ENCODE results near the gene ZNF8. TPM values are rescaled to one million over a fixed set of nuclear protein-coding genes. Genes with fewer than 3 reads are reported as not detected.
"Not testable (repeated sequence)": the region's sequence is repeated elsewhere in the genome, so short reads cannot be mapped to it uniquely, and the experiment has no call there.

Gene ZNF8
- total RNA-seq, 4 donors from 2014 or later = 3.0 to 12.8 (median 8.9) TPM

- intact Hi-C loops (cut with DNase I; ENCODE audit: low total_unique reads) = no loop called here
- WGBS, 2 donors = 76 to 77% methylated on average over 22 to 29 of the region's 30 CpGs
- DNase-seq (ENCODE audit: low spot score in 2 of 2) = no peak
- no peak overlapping the region for H3K4me3 ChIP-seq (ENCODE audit: low read depth, poor library complexity, severe bottlenecking)
- TF ChIP-seq, protein P1, sequence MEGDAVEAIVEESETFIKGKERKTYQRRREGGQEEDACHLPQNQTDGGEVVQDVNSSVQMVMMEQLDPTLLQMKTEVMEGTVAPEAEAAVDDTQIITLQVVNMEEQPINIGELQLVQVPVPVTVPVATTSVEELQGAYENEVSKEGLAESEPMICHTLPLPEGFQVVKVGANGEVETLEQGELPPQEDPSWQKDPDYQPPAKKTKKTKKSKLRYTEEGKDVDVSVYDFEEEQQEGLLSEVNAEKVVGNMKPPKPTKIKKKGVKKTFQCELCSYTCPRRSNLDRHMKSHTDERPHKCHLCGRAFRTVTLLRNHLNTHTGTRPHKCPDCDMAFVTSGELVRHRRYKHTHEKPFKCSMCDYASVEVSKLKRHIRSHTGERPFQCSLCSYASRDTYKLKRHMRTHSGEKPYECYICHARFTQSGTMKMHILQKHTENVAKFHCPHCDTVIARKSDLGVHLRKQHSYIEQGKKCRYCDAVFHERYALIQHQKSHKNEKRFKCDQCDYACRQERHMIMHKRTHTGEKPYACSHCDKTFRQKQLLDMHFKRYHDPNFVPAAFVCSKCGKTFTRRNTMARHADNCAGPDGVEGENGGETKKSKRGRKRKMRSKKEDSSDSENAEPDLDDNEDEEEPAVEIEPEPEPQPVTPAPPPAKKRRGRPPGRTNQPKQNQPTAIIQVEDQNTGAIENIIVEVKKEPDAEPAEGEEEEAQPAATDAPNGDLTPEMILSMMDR (IDR thresholded peaks at IDR 0.05) = no peak
- no peak for TF ChIP-seq POLR2A (IDR thresholded peaks at IDR 0.05)
Measured at GRCh38 chr19:58338825-58339558, 60.2 kb downstream of the ZNF8 start.

DNA sequence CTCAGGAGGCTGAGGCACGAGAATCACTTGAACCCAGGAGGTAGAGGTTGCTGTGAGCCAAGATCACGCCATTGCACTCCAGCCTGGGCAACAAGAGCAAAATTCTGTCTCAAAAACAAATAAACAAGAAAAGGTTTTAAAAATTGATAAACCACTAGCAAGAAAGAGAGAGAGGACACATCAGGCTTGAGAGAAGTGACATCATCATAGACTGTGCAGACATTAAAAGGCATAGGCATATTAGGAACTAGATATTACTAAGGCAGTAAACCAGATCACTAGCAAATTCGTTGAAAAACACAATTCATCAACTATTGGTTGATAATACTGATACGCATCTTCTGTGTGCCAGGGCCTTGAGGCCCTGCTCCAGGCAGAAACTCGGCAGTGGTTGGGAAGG is 66.8 kb downstream of the ZNF8 start:
- no peak for TF ChIP-seq POLR2A (IDR thresholded peaks at IDR 0.05)
- TF ChIP-seq, protein P1 (IDR thresholded peaks at IDR 0.05) = no peak
- H3K4me3 ChIP-seq (ENCODE audit: low read depth, poor library complexity, severe bottlenecking) = no peak overlapping the region
- 66 to 67% methylated on average over 5 of the region's 5 CpGs for whole genome bisulfite sequencing, 2 donors
- DNase-seq (ENCODE audit: low spot score in 2 of 2) = no peak
- intact Hi-C loops (cut with DNase I; ENCODE audit: low total_unique reads) = no loop called here

GRCh38 chr19:58346961-58347929 is 68.5 kb downstream of the ZNF8 start:
- no peak for TF ChIP-seq POLR2A (IDR thresholded peaks at IDR 0.05)
- TF ChIP-seq, protein P1 (IDR thresholded peaks at IDR 0.05) = no peak
- no peak for DNase-seq (ENCODE audit: low spot score in 2 of 2)
- intact Hi-C loops (cut with DNase I; ENCODE audit: low total_unique reads) = no loop called here
- peak overlapping the region; percentile 31 for H3K4me3 ChIP-seq (ENCODE audit: low read depth, poor library complexity, severe bottlenecking)
- 2 to 3% methylated on average over 44 to 68 of the region's 82 CpGs for WGBS, 2 donors

DNA sequence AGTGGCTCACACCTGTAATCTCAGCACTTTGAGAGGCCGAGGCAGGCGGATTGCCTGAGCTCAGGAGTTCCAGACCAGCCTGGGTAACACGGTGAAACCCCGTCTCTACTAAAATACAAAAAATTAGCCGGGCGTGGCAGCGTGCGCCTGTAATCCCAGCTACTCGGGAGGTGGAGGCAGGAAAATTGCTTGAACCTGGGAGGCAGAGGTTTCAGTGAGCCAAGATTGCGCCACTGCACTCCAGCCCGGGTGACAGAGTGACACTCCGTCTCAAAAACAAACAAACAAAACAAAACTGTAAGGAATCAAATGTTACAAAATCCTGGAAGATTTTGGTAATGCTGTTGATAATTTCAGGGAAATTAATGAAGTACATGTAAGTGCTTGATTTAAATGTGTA is 69.3 kb downstream of the ZNF8 start:
- intact Hi-C loops (cut with DNase I; ENCODE audit: low total_unique reads); DNase-seq (ENCODE audit: low spot score in 2 of 2): not testable (repeated sequence)
- peak overlapping the region; percentile 31 for H3K4me3 ChIP-seq (ENCODE audit: low read depth, poor library complexity, severe bottlenecking)
- WGBS, 2 donors = 13 to 19% methylated on average over 12 of the region's 12 CpGs

DNA sequence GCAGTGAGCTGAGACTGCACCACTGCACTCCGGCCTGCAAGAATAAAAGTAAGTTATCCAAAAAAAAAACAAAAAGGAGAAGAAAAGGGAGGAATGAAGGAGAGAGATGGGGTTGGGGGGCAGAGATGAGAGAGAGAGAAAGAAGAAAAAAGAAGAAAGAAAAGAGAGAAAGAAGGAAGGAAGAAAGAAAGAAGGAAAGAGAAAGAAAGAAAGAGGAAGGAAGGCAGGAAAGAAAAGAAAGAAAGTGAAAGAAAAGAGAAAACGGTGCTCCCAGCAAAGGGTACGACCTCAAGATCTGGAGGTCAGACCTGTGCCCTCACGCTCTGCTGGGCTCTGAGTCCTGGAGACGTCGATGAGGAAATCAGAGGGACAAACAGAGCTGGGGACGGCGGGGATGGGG is 70.8 kb downstream of the ZNF8 start:
- DNase-seq (ENCODE audit: low spot score in 2 of 2) = no peak
- no peak overlapping the region for H3K4me3 ChIP-seq (ENCODE audit: low read depth, poor library complexity, severe bottlenecking)
- WGBS, 2 donors = 78% methylated on average over 8 of the region's 8 CpGs
- no peak for TF ChIP-seq POLR2A (IDR thresholded peaks at IDR 0.05)
- TF ChIP-seq, protein P1 (IDR thresholded peaks at IDR 0.05) = no peak
- intact Hi-C loops (cut with DNase I; ENCODE audit: low total_unique reads) = no loop called here
